GM19468 (cell line): ENCODE results near the gene KRTAP10-3.
"Not testable (repeated sequence)": the region's sequence is repeated elsewhere in the genome, so short reads cannot be mapped to it uniquely, and the experiment has no call there.

Source experiments
- ATAC-seq: cut with Tn5 transposase; IDR thresholded peaks from one replicate; pipeline ENCODE4 v1.9.1; 2021; ENCODE audit warnings: mild to moderate bottlenecking, moderate library complexity, moderate number of reproducible peaks; ENCODE audit not compliant: unreplicated experiment; ENCODE audit errors: extremely low read depth

Gene KRTAP10-3

GRCh38 chr21:44558695-44559094 is at the start of gene KRTAP10-3:
KRTAP10-3 (minus strand) TSS chr21:44558795; CDS start chr21:44558715, 80 bp downstream.
- no peak for ATAC-seq

- ATAC-seq, result no peak
These were observed 47.9 kb upstream of the KRTAP10-3 start for GRCh38 chr21:44606495-44606894.

GRCh38 chr21:44603911-44604310 is 45.3 kb upstream of the KRTAP10-3 start:
- ATAC-seq, result no peak

GRCh38 chr21:44603109-44603875 is 44.7 kb upstream of the KRTAP10-3 start:
- ATAC-seq, result no peak

- no peak for ATAC-seq
These were observed 43.9 kb upstream of the KRTAP10-3 start for GRCh38 chr21:44602463-44602850.

- ATAC-seq, result no peak
These were observed 43.2 kb upstream of the KRTAP10-3 start for GRCh38 chr21:44601596-44602462.

GRCh38 chr21:44601091-44601490 is 42.5 kb upstream of the KRTAP10-3 start:
- not testable (repeated sequence) for ATAC-seq

- ATAC-seq, result not testable (repeated sequence)
These were observed 41.8 kb upstream of the KRTAP10-3 start, which contains the start of gene KRTAP10-7 for GRCh38 chr21:44600118-44600978. KRTAP10-7 (plus strand) TSS chr21:44600597; CDS start chr21:44600622, 25 bp downstream.

- ATAC-seq, result no peak
These were observed 40.9 kb upstream of the KRTAP10-3 start for GRCh38 chr21:44599264-44600029.

- ATAC-seq, result no peak
These were observed 39.5 kb upstream of the KRTAP10-3 start for GRCh38 chr21:44598061-44598460.

GRCh38 chr21:44596068-44596725 is 37.6 kb upstream of the KRTAP10-3 start:
- no peak for ATAC-seq

- no peak for ATAC-seq
These were observed 36.9 kb upstream of the KRTAP10-3 start for GRCh38 chr21:44595524-44595923.

- ATAC-seq, result no peak
These were observed 35.9 kb upstream of the KRTAP10-3 start for GRCh38 chr21:44594406-44594916.

- ATAC-seq, result no peak
These were observed 35.2 kb upstream of the KRTAP10-3 start for GRCh38 chr21:44593598-44594405.

- no peak for ATAC-seq
These were observed 34.1 kb upstream of the KRTAP10-3 start, which contains the start of gene KRTAP10-6 for GRCh38 chr21:44592446-44593311. KRTAP10-6 (minus strand) TSS chr21:44592505; CDS start chr21:44592484, 21 bp downstream.

- not testable (repeated sequence) for ATAC-seq
These were observed 33.2 kb upstream of the KRTAP10-3 start for GRCh38 chr21:44591801-44592130.
